ENCODE measurements around the gene ARSH. TPM values are rescaled to one million over a fixed set of nuclear protein-coding genes. Genes with fewer than 3 reads are reported as not detected.
"Not testable (repeated sequence)": the region's sequence is repeated elsewhere in the genome, so short reads cannot be mapped to it uniquely, and the experiment has no call there.

The ARSH gene
- polyA plus RNA-seq, 4 donors: 0.06 TPM; not detected in 3

DNA sequence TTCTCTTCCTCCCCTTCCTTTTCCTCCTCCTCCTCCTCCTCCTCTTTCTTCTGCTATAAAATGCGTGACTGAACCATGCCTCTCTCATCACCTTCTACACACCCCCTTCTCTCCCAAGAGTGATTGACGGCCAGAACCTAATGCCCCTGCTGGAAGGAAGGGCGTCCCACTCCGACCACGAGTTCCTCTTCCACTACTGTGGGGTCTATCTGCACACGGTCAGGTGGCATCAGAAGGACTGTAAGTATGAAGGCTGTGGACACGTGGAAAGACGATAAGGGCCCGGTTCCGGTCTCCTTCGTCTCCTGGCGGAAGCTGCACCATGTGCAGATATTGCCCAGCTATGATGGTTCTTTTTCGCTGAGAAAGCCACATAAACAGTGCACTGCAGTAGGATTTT is 22.8 kb downstream of the ARSH start:
- no peak for DNase-seq (ENCODE audit: low read depth in 4 of 4, low spot score in 2 of 4)

DNA sequence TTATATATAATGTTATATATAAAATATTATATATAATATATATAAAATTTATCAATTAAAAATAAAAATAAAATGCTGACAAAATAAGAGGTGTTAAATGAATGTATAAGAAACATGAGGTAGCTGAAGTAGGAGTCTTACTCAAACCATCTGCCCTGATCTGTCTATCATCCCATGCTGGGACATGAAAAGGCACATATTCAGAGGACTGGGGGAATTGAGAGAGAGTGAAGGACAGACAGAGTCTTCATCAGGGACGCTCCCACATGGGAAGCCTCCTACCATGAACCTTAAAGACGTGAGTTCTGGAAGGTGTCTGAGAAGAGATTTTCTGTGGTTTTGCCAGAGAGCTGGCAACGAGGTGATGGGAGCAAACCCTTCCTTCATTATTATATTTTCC is 30.9 kb downstream of the ARSH start:
- no peak for DNase-seq (ENCODE audit: low read depth in 4 of 4, low spot score in 2 of 4)

DNA sequence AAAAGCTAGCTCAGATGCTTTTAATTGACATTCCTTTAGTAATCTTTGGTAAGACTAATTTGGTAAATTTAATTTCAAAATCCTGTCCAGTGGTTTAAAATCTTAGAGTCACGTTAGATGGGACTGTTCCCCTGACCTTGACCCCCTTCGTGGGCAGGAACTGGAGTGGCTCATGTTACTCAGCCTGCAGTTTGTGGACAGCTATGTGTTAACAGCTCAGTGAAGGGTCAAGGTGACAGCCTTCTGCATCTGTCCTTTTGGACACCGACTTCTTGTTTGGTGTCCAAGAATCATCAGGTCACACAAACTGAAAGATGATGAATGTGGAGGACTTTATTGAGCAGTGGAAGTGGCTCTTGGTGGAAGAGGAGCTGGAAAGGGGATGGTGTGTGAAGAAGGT is 37.9 kb downstream of the ARSH start:
- no peak for DNase-seq (ENCODE audit: low read depth in 4 of 4, low spot score in 2 of 4)

DNA sequence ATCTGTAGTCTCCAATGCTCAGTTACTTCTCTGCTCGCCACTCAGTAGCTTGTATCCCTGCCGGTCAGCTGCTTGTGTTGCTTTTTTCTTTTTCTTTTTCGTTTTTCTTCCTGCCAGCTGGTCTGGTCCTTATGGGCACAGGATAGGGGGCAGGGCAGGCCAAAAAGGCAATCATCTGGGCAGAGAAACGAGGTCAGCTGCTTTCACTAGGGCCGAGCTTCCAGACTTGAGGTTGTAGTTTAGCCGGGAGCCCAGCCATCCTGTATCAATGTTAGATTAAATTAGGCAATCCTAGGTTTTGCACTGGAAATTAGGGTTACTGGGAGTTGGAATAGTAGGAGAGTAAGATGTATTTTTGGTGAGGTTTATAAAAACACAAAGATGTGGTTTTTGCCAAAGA is 38.3 kb downstream of the ARSH start:
- DNase-seq (ENCODE audit: low read depth in 4 of 4, low spot score in 2 of 4): no peak

DNA sequence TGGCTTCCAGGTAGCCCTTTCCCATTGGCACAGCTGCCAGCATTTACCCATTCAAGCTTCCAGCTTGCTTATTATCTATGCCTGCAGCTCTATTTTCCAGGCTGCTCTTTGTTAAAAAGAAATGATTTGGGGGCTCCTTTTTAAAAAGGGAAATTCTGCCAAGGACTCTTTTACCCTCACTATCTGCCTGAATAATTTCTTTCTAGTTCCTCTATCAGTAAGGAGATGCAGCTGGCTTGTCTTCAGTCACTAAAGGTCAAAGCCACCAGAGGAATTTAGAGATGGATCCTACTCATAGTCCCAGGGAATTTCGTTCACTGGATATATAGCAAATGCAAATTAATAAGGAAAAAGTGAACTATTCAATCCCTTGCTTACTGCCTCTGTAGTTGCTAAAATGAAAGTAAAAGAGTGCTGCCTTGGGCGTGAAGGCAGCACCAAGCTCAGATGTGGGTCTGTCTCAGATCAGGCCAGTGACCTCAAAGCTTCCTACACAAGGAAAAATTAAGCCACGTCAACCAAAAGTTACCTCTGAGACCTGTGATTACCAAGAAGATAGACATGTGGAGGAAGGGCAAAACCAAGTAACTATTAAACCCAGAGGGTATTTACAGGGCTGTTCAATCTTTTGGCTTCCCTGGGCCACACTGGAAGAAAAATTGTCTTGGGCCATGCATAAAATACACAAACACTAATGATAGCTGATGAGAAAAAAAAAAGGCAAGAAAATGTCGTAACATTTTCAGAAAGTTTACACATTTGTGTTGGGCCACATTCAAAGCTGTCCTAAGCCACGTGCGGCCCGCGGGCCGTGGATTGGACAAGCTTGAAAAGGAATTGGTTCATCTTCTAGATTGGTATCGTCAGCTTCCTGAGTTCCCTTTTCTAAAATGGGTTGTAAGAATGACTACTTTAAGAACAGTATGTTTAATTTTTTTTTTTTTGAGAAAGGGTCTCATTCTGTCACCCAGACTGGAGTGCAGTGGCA is 40.2 kb downstream of the ARSH start:
- DNase-seq (ENCODE audit: low read depth in 4 of 4, low spot score in 2 of 4): no peak

DNA sequence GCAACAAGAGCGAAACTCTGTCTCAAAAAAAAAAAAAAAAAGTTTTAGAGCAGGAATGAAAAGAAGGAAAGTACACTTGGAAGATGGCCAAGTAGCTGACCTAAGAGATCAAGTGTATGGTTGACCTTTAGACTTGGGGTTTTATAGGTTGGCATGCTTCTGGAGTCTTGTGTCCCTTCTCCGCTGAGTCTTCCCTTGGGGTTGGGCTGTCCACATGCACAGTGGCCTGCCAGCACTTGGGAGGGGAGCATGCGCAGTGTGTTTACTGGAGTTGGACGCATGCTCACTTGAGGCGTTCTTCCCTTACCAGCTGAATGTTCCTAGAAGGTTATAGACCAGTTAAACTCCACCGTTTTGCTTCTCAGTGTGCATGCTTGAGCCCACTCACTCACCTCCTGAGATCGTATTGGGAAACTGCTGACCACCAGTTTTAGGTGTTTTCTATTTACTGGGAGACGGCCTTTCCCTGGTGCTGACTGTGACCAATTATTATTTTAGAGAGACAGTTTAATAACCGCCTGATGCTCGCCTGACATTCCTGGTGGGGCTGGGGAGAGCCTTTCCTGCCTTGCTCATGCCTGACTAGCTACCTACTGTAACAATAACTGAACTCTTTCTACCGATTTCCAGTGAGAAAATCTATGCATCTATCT is 44.3 kb downstream of the ARSH start:
- not testable (repeated sequence) for DNase-seq (ENCODE audit: low read depth in 4 of 4, low spot score in 2 of 4)

DNA sequence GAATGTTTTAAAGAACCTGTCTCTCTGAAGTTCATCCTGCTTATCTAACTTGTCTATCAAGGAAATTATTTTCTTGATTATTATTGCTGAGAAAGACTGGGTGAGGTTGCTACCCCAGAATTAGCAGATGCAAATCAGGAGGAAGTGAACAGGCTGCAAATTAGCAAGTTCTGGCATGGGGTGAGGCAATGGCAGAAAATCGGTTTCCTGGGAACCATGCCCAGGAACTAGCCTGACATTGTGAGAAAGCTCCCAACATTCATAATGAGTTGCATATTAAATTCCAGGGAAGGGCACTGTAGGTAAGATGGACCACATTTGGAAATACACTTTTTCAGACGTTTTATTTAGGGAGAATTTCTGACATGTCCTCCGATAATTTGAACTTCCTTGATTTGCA is 46.5 kb downstream of the ARSH start:
- no peak for DNase-seq (ENCODE audit: low read depth in 4 of 4, low spot score in 2 of 4)

DNA sequence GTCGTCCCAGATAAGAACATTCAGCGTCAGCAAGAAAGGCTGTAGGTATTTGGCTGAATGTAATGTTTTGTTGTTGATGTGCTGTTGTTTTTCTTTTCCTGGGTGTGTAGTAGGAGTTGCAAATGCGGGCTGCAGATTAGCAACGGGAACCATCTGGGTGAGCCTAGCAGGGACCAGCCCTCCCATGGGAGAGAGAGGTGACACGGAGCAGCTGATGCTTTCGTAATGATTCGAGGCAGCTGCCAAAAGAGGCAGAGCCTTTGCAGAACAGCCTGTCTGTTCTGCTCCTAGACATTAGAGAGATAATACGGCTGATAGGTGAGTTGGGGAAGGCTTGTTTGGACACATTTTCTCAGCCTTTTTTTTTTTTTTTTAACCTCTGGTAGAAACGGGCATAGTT is 60.2 kb downstream of the ARSH start:
- DNase-seq (ENCODE audit: low read depth in 4 of 4, low spot score in 2 of 4): no peak

DNA sequence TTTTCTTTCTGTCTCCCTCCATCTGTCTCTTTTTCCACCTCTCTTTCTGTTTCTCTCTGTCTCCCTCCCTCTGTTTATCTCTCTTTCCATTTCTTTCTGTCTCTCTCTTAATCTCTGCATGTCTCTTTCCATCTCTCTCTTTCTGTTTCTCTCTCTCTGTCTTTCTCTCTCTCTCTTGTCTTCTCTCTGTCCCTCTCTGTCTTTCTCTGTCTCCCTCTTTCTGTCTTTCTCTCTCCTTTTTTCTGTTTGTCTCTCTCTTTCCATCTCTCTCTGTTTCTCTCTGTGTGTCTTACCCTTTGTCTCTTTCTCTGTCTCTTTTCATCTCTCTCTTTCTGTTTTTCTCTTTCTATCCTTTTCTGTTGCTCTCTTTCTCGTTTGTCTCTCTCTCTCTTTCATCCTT is 69.6 kb downstream of the ARSH start:
- DNase-seq (ENCODE audit: low read depth in 4 of 4, low spot score in 2 of 4): no peak

DNA sequence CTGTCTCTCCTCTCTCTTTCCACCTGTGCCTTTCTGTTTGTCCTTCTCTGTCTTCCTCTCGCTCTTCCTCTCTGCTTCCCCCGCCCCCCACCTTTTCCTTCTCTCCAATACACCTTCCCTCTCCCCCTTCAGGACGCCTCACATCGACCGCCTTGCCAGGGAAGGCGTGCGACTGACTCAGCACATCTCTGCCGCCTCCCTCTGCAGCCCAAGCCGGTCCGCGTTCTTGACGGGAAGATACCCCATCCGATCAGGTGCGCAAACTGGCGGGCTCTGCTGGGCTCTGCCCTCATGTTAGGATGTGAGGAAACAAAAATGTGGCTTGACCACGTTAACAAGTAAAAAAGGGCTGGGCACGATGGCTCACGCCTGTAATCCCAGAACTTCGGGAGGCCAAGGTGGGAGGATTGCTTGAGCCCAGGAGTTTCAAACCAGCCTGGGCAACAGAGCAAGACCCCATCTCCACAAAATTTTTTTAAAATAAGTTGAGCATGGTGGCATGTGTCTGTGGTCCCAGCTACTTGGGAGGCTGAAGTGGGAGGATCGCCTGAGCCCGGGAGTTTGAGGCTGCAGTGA is 70.2 kb downstream of the ARSH start:
- no peak for DNase-seq (ENCODE audit: low read depth in 4 of 4, low spot score in 2 of 4)

Other genes with a start within 250 kb of the ARSH start
- 10 to 100 TPM; 12.7 to 17.4 (median 16.8) TPM for gene GYG2, start 177.6 kb upstream of the ARSH start, polyA plus RNA-seq (ENCODE audit: insufficient read length in 4 of 4)
- 10 to 100 TPM; 49.1 to 55.5 (median 52.1) TPM for gene ARSD, start 77.2 kb upstream of the ARSH start, polyA plus RNA-seq (ENCODE audit: insufficient read length in 4 of 4)
- gene ARSF, start 34.9 kb downstream of the ARSH start, polyA plus RNA-seq (ENCODE audit: insufficient read length in 4 of 4): under 1 TPM; 0.13 to 0.28 (median 0.19) TPM